GM12878 (cell line): ENCODE data around the gene ABCC3. TPM values are rescaled to one million over a fixed set of nuclear protein-coding genes. Genes with fewer than 3 reads are reported as not detected.

Experiments
- ATAC-seq: fragments of 200-7000 bp; cut with Tn5 transposase; 3 replicates; pipeline ENCODE4 v1.9.1; 2020; ENCODE audit warnings: mild to moderate bottlenecking, moderate library complexity
- Bru-seq: library from RNA; stranded (reverse); fragments of 400-500 nt; gene quantifications from one replicate; lab custom pipeline; 2021; lab: Mats Ljungman, UMichigan
- BruChase-seq, 2 experiments: library from RNA; stranded (reverse); fragments of 400-500 nt; gene quantifications; one replicate each; lab custom pipeline; 2021; lab: Mats Ljungman, UMichigan
- BruUV-seq: library from RNA; stranded (reverse); fragments of 400-500 nt; replicated peaks from 2 replicates; lab custom pipeline; 2021; lab: Mats Ljungman, UMichigan
- CTCF ChIA-PET: fragments of 300-600 bp; sonication (Branson Sonifier 250); formaldehyde crosslinking; extraction: SDS; loops from one replicate; lab custom pipeline; 2021; ENCODE audit warnings: inconsistent platforms; lab: Yijun Ruan, JAX
- POLR2A ChIA-PET: fragments of 350-600 bp; formaldehyde crosslinking; extraction: SDS; loops from one replicate; lab custom pipeline; 2021; ENCODE audit warnings: inconsistent platforms; lab: Charles Lee
- RAD21 ChIA-PET: fragments of 300-600 bp; sonication (Branson Sonifier 250); formaldehyde crosslinking; loops from one replicate; lab custom pipeline; 2023; ENCODE audit warnings: antibody characterized with exemption; ENCODE audit not compliant: unreplicated experiment; lab: Charles Lee
- SMC1A ChIA-PET: fragments of 300-600 bp; sonication (Branson Sonifier 250); formaldehyde crosslinking; loops from one replicate; lab custom pipeline; 2023; ENCODE audit not compliant: unreplicated experiment, uncharacterized antibody; lab: Charles Lee
- DNase-seq: peaks from one replicate; pipeline ENCODE4 v3.0.0-alpha.2; 2011; ENCODE audit warnings: low read depth, low spot score
- FAIRE-seq: peaks from 3 replicates; lab custom pipeline; 2011; peaks lifted over from hg19 to GRCh38; lab: Jason Lieb, UNC
- H2AFZ ChIP-seq: 2 replicates; pipeline ENCODE4 v1.6.0; 2011; ENCODE audit warnings: low read depth, low read length, control low read depth; ENCODE audit not compliant: control insufficient read depth
- H3K27ac ChIP-seq: 2 replicates; pipeline ENCODE4 v1.5.1; 2011; ENCODE audit warnings: control low read depth; ENCODE audit not compliant: control insufficient read depth, insufficient read depth
- H3K27me3 ChIP-seq, 2 experiments: replicated peaks in 1 of 2; 2 replicates each; pipeline versions ENCODE4 v1.6.0 to v1.6.1; 2011; ENCODE audit warnings: low read length in 1 of 2; ENCODE audit not compliant: control insufficient read depth in 2 of 2, insufficient read depth in 2 of 2
- H3K36me3 ChIP-seq, 2 experiments: 2 replicates each; pipeline ENCODE4 v1.5.1; 2011; ENCODE audit warnings: low read length in 1 of 2; ENCODE audit not compliant: control insufficient read depth in 2 of 2, insufficient read depth in 2 of 2
- H3K4me1 ChIP-seq: 2 replicates; pipeline ENCODE4 v1.6.1; 2011; ENCODE audit warnings: mild to moderate bottlenecking, low read length, moderate library complexity, mixed read lengths; ENCODE audit not compliant: control insufficient read depth, insufficient read depth
- H3K4me2 ChIP-seq: 2 replicates; pipeline ENCODE4 v1.6.0; 2011; ENCODE audit warnings: control low read depth; ENCODE audit not compliant: control insufficient read depth, insufficient read depth
- H3K4me3 ChIP-seq: fragments of 200-600 bp; sonication (generic); 2 replicates; pipeline ENCODE4 v1.5.1; 2016
- H3K79me2 ChIP-seq: 2 replicates; pipeline ENCODE4 v1.6.0; 2011; ENCODE audit warnings: low read length; ENCODE audit not compliant: control insufficient read depth, insufficient read depth
- H3K9ac ChIP-seq: 2 replicates; pipeline ENCODE4 v1.8.0; 2011; ENCODE audit warnings: low read length, control low read depth, mixed read lengths; ENCODE audit not compliant: control insufficient read depth, insufficient read depth
- H3K9me3 ChIP-seq: replicated peaks from 3 replicates; pipeline ENCODE4 v1.5.1; 2011; ENCODE audit warnings: mild to moderate bottlenecking, low read length; ENCODE audit not compliant: control insufficient read depth, insufficient read depth
- H4K20me1 ChIP-seq: 2 replicates; pipeline ENCODE4 v1.6.0; 2011; ENCODE audit not compliant: control insufficient read depth, insufficient read depth
- BHLHE40 ChIP-seq, 2 experiments: fragments of 450-650 bp in 1 of 2; IDR thresholded peaks; 2 replicates each; pipeline ENCODE4 v1.6.1; 2011 to 2017; ENCODE audit warnings: low read depth in 2 of 2, borderline replicate concordance in 1 of 2, improper control_type of control experiment in 1 of 2, low read length in 1 of 2, mild to moderate bottlenecking in 1 of 2
- LARP7 ChIP-seq: fragments of 450-650 bp; IDR thresholded peaks from 2 replicates; pipeline ENCODE4 v1.6.1; 2017; ENCODE audit warnings: mild to moderate bottlenecking
- NR2F1 ChIP-seq: fragments of 450-650 bp; conservative IDR thresholded peaks from 2 replicates; pipeline ENCODE4 v1.6.1; 2017; ENCODE audit warnings: mild to moderate bottlenecking
- TBL1XR1 ChIP-seq: IDR thresholded peaks from 2 replicates; pipeline ENCODE4 v1.6.1; 2012; ENCODE audit warnings: low read depth, low read length, improper control_type of control experiment
- WGBS: methylation state at CpG from one replicate; pipeline ENCODE4 v1.1.6; 2016; ENCODE audit warnings: low lambda C conversion rate; ENCODE audit not compliant: insufficient replicate concordance, insufficient coverage; ENCODE audit errors: missing lambda C conversion rate; 5-methylcytosine and 5-hydroxymethylcytosine counted together
- in situ Hi-C: fragments of 300-500 bp; cut with MboI; formaldehyde crosslinking; loops from 9 replicates; pipeline ENCODE4 v1.14.3; 2018; ENCODE audit warnings: mixed read lengths
- intact Hi-C: fragments of 100-400 bp; cut with micrococcal nuclease; formaldehyde crosslinking; loops from one replicate; pipeline ENCODE4 v1.14.2; 2022; ENCODE audit not compliant: unreplicated experiment
- long read RNA-seq, 2 experiments: library from polyadenylated mRNA; unstranded; transcript quantifications; one replicate each; pipeline ENCODE4 v2.0.0, GENCODE V29; 2019 to 2020
- polyA minus RNA-seq, 3 experiments: library from RNA; depleted of rRNA, polyadenylated mRNA; stranded (reverse); fragments of >200 nt; gene quantifications; 2 replicates each; pipeline ENCODE4 v1.2.3, GENCODE V29; 2011
- polyA plus RNA-seq, 11 experiments: library from polyadenylated mRNA; depleted of rRNA in 4 of 11; unstranded in 6 of 11; stranded (reverse) in 5 of 11; fragments of >200 nt; fragmentation: Nextera tagmentation in 4 of 11; fragmentation: Illumina TruSeq in 1 of 11; extraction: Ambion mirVana in 4 of 11; extraction: Trizol in 1 of 11; gene quantifications; 1 replicate in 1 of 11; 2 replicates in 10 of 11; pipeline versions ENCODE4 v1.2.1 to v1.2.3, GENCODE V29; 2011 to 2016; ENCODE audit warnings: inconsistent platforms in 2 of 11, missing spikeins in 2 of 11, low read depth in 1 of 11
- total RNA-seq, 4 experiments: library from RNA; depleted of rRNA in 3 of 4; stranded (reverse); fragments of >200 nt in 3 of 4; fragmentation: Illumina TruSeq in 1 of 4; extraction: Trizol in 1 of 4; gene quantifications; 2 replicates each; pipeline versions ENCODE4 v1.2.1 to v1.2.3, GENCODE V29; 2013 to 2021

ABCC3 gene
- total RNA-seq (2013; cell fraction: nucleolus; rRNA removed), result 9.8 and 12.0 TPM in 2 replicates
- not detected in 2 replicates for total RNA-seq (2014; rRNA removed)
- total RNA-seq (2014; rRNA removed; fragmentation: Illumina TruSeq; extraction: Trizol), result not detected in 2 replicates
- total RNA-seq (2021), result 1.1 and 1.5 TPM in 2 replicates
- polyA plus RNA-seq (2011; ENCODE audit: low read depth), result not detected
- polyA plus RNA-seq (2011; rRNA removed), result 1.9 and 2.3 TPM in 2 replicates
- polyA plus RNA-seq (2011; cell fraction: cytosol; rRNA removed), result 1.4 and 1.5 TPM in 2 replicates
- 8.8 and 12.3 TPM in 2 replicates for polyA plus RNA-seq (2011; cell fraction: nucleus; rRNA removed)
- 0.13 and 0.61 TPM in 2 replicates for polyA plus RNA-seq (2012)
- 0.21 TPM in 1 of 2 replicates, not detected in the other for polyA plus RNA-seq (2014; fragmentation: Illumina TruSeq; extraction: Trizol)
- polyA plus RNA-seq (2014; fragmentation: Nextera tagmentation; extraction: Ambion mirVana), result not detected
- polyA plus RNA-seq (2014; rRNA removed), result 0.10 TPM in 1 of 2 replicates, not detected in the other
- polyA plus RNA-seq (2016; fragmentation: Nextera tagmentation; extraction: Ambion mirVana), result under 1 TPM in 1 of 2 experiments, not detected in 1; 0.32 TPM
- polyA minus RNA-seq (2011; rRNA and poly(A)+ RNA removed), result 3.2 and 4.8 TPM in 2 replicates
- polyA minus RNA-seq (2011; cell fraction: cytosol; rRNA and poly(A)+ RNA removed), result 1.2 and 1.5 TPM in 2 replicates
- 3.7 and 4.8 TPM in 2 replicates for polyA minus RNA-seq (2011; cell fraction: nucleus; rRNA and poly(A)+ RNA removed)
- percentile 49 among the genes with signal in this experiment for Bru-seq, nascent RNA
- BruChase-seq, experiment 1, labeled RNA remaining after a 6-hour chase, result percentile 56 among the genes with signal in this experiment
- percentile 44 among the genes with signal in this experiment for BruChase-seq, experiment 2, labeled RNA remaining after a 2-hour chase
- long read RNA-seq, experiment 1, partial matches to known transcripts, result 0 of 1 reads
- long read RNA-seq, experiment 1, other reads (novel, unspliced or antisense), result 0 of 1 reads
- long read RNA-seq, experiment 2, partial matches to known transcripts, result 0 of 2 reads
- long read RNA-seq, experiment 2, other reads (novel, unspliced or antisense), result 2 of 2 reads

- H3K4me1 ChIP-seq, result peaks cover 15% of the 10 kb centered on the region
- H3K4me3 ChIP-seq, result peak within 1 kb of the TSS; percentile 57; the same call in 1 of the 2 replicates
- CTCF ChIA-PET, result interaction anchor here (7.8 to 17.1 kb wide), 2 partner anchors 6 to 61 kb away, joined by 70 to 211 read pairs; no protein-coding TSS in a partner anchor
- DNase-seq (no peak), ATAC-seq (peak; percentile 52), FAIRE-seq (no peak)
- no peaks in the 10 kb centered on the region for H4K20me1 ChIP-seq
- no peaks in the 10 kb centered on the region; a peak in 2 of 4 replicates for H3K27me3 ChIP-seq
- H3K36me3 ChIP-seq, result no peaks in the 10 kb centered on the region
- RAD21 ChIA-PET, result no interaction called here
- POLR2A ChIA-PET, result interaction anchor here (0.5 kb wide), 1 partner anchor 17 kb away, joined by 3 read pairs; no protein-coding TSS in a partner anchor
- TF ChIP-seq TBL1XR1, result no peak
- TF ChIP-seq LARP7, result 0 out of 2 replicates have a peak, but pooled peaks have one; percentile 40
- peak; percentile 7 to 43; a peak in 1 of 4 replicates for TF ChIP-seq BHLHE40 (IDR thresholded peaks at IDR 0.05; ENCODE audit: borderline replicate concordance in 1 of 2, low read depth in 2 of 2, low read length in 1 of 2)
- TF ChIP-seq NR2F1, result peak; percentile 65
- intact Hi-C loops (no loop called here), in situ Hi-C loops (no loop called here)
- no peaks in the 10 kb centered on the region for H3K9me3 ChIP-seq
- WGBS, result 25% methylated on average over 48 of the region's 48 CpGs
- no peaks in the 10 kb centered on the region; the same call in 1 of the 2 replicates for H3K79me2 ChIP-seq
- H3K9ac ChIP-seq, result peak within 1 kb of the TSS; percentile 16; the same call in 1 of the 2 replicates
- H3K4me2 ChIP-seq, result peak within 1 kb of the TSS; percentile 59
- H3K27ac ChIP-seq, result 0 out of 2 replicates have a peak within 1 kb of the TSS, but pooled peaks have one; percentile 34
- SMC1A ChIA-PET, result no interaction called here
- no TSS peak for BruUV-seq
- no peak within 1 kb of the TSS for H2AFZ ChIP-seq
These were observed at the start of gene ABCC3 for GRCh38 chr17:50634224-50634914. Gene ABCC3, plus strand, starts transcription at chr17:50634881. Its CDS starts 56 bp downstream, at chr17:50634937.
